Measurements from ENCODE around the gene TMBIM4.

Gene TMBIM4

DNA sequence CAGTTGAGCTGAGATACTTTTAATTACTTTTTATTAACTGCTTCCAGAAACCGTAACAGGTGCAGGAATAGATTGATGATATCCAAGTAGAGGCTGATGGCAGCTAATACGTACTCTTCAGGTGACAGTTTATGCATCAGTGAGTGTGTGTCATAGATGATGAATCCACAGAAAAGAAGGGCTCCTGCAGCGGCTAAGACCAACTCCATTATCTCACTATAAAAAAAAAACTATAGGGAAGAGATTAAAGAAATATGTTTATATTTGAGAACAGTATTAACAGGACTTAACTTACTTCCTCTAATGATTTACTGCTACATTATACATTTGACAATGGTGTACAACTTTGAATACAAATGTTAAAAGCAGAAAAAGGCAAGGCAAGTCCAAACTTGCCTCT is 31.9 kb downstream of the TMBIM4 start:
- DNase-seq = no peak

DNA sequence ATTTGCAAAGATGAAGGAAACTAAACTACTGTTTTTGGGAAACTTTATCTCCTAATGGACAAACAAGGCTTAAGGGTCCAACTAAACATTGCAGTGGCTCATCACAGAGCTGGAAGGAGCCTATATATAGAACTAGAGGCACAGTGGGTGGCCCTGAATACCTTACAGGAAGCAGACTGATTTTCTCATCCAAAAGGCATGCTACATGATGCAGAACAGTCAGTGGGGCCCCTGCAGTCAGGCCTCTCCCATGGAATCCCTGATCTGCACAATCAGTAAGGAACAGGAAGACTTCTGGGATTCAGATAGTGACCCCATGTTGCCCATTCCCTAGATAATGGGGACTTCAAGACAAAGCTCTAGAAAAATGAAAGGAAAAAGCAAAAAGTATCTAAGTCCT is 37.4 kb downstream of the TMBIM4 start:
- DNase-seq = no peak

DNA sequence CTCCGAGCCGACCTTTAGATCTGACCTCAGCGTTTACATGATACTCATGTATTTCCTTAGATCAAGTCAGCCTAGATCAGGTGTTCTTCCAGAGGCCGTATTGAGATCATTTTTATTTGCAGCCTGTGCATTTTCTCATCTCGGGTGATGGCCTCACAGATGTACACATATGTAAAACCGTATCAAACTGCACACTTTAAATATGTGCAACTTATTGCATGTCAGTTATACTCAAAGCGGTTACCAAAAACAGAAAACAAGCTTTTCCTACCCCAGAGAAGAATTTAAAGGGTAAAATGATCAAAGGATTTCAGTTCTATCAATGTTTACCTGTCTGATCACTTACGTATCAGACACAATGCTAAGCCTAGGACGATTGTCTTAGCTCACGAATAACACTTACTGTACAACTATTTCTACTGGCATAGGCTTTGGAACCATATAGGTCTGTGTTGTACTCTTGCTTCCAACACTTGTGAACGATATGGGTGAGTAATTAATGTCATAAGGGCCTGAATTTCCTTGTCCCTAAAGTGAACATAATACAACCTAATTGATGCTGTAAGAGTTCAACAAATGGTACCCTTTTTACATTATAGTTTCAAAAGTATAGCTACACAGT is 38.6 kb downstream of the TMBIM4 start:
- DNase-seq = no peak

DNA sequence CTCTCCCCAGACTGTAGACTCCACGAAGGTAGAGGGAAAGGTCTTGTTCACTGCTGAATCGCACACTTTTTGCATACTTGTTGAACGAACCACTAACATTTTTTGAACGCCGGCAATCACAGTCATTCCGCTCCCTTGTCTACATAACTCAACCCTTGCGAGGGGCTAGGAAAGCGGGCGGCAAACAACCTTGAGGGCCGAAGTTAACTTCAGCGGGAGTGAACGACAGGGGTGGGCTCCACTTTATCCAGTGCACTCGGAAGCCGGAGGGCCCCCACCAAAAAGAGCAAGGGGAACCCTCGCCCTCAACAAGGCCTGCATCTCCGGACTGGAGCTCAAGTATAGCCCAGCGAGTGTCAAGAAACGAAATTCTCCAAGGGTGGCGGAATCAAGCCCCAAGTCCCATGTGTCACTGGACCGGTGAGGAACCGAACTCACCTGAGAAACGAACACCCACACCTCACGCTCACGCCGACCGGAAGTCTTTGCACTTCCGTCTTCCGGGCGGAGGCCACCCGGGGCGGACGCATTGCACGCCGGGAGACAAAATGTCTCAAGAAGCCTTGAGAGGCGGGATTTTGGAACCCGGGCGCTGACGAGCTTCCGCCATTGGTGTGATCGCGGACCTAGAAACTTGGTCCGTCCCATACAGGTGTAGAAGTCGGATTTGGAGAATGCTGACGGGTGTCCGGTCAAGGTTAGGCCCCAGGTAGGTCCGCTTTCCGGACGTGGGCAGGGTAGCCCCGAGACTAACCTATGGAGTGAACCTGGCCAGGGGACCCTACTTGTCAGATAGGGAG is 39.3 kb downstream of the TMBIM4 start, which contains the start of gene LLPH:
Gene LLPH, minus strand, starts transcription at position 484 of the 800 bp plus-strand sequence. CDS start 1,644 bp downstream, outside the sequence.
- DNase-seq = peak; percentile 82

DNA sequence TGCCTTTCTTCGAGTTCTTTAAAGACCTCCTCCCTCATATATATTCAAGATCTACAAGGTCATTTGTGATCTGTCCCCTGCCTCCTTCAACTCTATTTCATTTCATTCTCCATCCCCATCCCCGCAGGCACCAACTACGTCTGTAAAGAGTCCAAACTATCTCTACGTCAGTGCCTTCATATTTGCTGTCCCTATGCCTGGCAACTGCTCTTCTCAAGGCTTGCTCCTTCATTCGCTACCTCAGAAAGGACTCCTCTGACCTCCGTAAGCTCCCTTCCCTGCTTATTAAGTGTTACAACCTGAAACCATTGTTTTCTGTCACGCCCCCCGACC is 39.9 kb downstream of the TMBIM4 start:
- DNase-seq = no peak

DNA sequence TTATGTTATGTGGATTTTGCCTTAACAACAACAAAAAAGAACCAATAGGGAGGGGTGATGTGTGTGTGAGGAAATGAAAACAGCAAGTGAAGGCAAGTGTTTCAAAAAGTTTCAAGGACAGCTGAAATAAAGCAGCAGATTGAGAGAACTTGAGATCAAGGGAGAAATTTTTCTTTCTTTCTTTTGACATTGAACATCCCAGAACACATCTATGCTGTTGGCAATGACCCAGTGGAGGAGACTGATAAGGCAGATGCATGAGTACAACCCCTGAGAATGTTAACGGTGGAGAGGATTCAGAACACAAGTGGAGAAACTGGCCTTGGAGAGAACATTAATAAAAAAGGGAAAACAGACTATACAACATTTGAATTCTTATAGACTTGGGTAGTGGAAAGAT is 42.1 kb downstream of the TMBIM4 start:
- DNase-seq = no peak

DNA sequence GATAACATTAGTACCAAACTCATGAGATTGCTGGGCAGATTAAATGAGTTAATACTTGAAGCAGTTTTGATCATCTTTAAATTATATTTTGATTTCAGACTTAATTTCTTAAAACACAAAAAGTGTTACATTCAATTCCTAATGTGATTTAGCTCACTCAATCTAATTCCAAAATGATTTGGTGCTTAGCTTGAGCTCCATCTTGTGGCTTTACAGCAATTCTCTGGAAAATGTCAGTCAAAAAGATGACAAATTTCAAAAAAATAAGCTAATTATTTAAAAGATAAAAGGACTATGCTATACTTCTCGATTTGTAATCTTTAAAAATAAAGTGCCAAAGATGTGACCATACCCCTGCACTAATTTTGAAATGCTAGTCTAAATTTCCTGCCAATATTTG is 49.3 kb downstream of the TMBIM4 start:
- no peak for DNase-seq

DNA sequence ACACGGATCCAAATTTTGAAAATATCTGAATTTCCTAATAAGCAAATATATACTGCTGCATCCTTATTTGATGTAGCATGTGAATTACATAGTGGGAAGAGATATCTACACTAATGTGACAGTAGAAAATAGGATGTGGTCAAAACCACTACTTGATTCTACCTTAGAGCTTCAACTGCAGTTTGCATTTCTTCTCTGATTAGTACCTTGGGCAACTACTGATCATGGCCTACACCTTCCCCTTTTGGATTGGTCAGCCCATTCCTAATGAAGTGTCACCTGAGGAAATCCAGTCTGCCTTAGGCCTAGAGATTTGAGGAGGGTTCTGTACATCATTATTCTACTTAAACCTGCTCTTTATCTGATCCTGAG is 49.9 kb downstream of the TMBIM4 start:
- DNase-seq = no peak

DNA sequence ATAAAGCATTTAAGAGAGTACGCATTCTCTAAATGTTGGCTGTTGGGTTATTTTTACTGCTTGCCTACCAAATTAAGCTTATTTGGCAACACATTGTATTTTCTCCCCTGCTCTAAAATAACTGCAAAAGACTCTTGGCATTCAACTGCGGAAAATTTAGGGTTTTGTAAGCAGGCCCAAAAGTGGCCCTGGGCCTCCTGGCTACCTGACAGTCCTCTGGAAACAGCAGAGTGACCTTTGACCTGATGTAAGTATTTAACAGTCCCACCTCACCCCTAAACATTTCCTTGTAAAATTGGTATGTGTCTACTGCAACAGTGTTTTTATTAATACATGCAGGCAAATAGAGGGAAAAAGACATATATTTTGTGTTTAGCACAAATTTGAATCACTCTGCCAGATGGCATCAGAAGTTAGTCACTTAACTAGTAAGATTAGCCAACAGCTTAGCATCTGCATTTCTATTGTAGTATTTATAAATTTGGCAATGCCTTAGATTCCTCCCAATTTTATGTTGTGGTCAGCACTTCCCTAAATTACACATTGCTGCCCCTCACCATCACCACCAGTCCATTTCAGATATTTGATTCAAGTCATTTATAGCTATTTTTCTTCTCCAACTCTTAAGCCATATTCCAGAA is 50.4 kb downstream of the TMBIM4 start:
- DNase-seq = no peak

DNA sequence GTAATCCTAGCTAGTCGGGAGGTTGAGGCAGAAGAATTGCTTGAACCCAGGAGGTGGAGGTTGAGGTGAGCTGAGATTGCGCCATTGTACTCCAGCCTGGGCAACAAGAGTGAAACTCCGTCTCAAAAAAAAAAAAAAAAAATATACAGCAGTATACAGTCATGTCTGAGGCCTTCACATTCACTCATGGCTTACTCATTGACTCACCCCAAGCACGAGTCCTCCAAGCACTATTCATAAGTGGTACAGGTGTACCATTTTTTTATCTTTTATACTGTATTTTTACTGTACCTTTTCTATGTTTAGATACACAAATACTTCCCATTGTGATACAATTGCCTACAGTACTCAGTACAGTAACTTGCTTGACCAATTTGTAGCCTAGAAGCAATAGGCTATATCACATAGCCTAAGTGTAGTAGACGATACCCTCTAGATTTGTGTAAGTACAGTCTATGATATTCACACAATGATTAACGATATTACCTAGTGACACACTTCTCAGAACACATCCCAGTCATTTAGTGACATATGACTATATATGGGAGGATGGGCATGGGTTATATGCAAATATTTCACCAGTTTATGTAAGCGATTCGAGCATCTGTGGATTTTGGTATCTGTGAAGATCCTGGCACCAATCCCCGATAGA is 51.4 kb downstream of the TMBIM4 start:
- DNase-seq = no peak

DNA sequence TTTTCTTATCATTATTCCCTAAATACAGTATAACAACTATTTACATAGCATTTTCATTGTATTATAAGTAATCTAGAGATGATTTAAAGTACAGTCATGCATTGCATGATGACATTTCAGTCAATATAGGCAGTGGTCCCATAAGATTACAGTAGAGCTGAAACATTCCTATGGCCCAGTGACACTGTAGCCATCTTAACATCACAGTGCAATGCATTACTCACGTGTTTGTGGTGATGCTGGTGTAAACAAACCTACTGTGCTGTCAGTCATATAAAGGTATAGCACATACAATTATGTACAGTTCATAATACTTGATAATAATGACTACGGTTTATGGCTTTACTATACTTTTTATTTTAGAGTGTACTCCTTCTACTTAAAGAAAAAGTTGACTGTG is 52.6 kb downstream of the TMBIM4 start:
- DNase-seq = no peak

DNA sequence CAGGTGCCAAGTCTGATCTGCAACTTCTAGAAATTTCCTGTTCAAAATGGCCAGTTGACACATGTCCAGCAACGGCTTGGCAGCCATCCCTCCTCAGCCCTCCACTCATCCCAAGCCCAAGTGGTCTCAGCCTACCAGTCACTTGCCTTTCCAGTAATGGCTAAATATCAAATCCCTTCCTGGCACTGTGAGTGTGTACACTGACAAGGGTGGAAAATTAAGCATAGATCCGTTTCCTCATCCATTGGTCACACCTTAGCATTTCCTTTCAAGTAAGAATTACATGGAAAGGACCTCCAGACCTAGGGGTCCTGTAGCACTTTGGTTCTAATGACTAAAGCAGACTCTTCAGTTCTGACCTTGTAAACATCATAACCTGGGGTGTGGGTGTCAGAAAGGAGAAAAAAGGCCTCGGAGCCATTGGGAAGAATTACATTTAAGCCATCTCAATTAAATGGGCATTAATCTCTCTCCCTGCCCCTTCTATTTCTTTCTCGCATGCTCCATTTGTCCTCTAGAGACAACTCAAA is 54.7 kb downstream of the TMBIM4 start:
- DNase-seq = no peak

DNA sequence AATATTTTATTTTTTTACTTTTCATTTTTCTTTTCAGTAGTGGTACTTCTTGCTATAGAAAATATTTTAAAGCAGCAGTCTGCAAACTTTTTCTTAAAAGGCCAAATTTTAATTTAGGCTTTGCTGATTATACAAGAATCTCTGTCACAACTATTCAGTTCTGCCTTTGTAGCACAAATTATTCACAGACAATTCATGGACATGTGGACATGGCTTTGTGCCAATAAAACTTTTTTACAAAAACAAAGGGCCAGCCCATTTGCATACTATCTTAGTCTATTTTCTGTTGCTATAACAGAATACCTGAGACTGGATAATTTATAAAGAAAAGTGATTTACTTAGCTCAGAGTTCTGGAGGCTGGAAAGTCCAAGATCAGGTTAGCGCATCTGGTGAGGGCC is 56.3 kb downstream of the TMBIM4 start:
- no peak for DNase-seq

DNA sequence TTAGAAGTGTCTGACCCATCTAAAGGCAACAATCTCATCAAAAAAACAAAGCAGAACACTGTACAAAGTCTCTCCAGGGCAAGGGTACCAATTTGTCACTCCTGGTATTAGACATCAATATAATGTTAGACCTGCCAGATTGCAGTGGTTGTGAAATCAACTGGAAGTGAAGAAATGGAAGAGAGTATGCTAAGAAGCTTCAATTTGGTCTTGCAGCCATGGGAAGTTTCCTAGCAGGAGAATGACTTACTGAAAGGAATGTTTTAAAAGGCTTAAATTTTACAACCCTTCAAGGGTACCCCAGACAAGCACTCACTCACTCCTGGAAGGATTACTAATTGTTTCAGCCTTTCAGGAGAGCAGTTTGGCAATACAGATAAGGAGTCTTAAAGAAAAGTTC is 58.2 kb downstream of the TMBIM4 start:
- no peak for DNase-seq

DNA sequence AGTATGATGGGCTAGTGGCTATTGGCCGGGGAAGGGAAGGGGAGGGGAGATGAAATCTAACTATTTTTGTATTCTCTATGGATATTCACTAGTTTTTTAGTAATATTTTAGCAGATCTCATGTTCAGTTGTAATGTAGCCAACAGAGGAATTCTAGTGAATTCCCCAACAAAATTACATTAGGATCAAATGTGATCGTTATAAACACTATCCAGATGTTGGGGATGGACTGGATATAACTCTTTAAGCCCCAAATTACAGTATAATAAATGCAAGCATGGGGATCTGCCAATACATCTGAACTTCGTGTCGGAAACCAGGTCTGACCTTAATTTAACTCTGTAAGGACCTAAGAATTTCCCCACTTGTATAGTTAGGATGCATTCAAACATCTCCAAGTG is 60.7 kb downstream of the TMBIM4 start:
- DNase-seq = no peak

DNA sequence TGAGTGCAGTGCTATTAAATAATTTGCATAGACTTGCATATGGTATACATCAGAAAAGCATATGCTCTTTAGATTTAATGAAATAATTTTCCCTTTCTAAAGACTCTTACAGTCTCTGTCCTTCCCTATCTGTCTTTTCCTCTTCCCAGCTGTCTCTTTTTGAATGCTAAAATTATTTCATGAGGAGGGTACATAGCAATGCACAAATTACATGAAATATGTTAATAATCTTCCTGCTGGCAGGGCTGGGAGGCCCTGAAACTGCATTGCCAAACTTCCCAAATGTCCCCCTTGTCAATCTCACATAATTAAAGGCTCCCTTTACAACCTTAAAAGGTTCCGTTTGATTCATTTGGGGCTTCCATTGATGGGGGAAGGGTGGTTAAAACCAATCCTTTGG is 61.4 kb downstream of the TMBIM4 start:
- no peak for DNase-seq

DNA sequence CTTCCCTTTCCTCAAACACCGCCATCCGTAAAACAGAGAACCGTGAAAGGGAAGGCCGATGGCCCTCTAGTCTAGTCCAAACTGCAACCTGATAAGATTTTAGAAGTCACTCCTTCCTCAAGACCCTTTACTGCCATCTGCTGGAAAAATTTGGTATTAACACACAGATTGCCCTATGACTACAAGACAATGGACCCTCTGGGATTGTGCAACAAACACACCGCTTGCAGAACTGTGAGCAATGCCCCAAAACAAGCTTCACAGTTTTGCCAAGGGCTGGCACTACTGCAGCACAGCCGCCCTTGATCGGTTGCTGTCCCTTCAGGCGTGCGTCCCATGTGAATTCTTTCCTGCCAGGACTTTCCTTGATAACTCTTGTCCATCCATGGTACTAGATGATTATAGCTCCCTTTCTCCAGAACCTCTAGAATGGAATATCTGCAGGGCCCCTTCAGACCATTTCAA is 62.3 kb downstream of the TMBIM4 start:
- DNase-seq = peak; percentile 15

DNA sequence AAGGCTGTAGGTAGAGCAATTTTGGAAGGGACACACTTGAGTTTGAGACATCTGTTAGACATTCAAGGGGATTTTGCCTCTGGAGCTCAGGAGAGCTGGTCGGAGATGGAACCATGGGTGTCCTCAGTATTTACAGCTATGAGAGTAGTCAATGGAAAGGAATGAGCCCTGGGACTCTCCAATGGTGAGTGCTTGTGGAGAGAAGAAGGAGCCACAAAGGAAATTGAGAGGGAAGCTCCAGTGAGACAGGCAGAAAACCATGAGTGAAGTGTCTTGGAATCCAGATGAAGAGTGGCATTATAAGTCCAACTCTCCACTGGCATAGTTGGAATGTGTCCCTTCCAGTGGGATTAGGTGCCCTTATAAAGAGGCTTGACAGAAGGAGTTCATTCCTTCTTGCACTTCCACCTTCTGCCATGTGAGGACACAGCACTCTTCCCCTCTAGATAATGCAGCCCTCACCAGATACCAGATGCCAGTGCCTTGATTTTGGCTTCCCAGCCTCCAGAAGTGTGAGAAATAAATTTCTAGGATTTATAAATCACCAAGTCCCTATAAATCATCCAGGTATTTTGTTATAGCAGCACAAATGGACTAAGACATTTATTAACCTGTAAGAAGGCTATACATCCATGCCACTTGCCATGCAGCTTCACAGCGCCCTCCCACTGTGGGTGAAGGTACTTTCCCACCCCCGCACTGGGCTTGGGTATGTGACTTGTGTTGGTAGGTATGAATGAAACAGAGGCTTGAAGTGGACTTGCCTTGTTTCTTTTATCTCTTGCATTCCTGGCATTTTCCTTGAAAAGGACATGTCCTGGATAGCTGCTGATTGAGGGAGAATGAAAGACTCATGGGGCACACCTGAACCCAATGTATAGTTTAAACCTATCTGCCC is 66.5 kb downstream of the TMBIM4 start:
- no peak for DNase-seq

DNA sequence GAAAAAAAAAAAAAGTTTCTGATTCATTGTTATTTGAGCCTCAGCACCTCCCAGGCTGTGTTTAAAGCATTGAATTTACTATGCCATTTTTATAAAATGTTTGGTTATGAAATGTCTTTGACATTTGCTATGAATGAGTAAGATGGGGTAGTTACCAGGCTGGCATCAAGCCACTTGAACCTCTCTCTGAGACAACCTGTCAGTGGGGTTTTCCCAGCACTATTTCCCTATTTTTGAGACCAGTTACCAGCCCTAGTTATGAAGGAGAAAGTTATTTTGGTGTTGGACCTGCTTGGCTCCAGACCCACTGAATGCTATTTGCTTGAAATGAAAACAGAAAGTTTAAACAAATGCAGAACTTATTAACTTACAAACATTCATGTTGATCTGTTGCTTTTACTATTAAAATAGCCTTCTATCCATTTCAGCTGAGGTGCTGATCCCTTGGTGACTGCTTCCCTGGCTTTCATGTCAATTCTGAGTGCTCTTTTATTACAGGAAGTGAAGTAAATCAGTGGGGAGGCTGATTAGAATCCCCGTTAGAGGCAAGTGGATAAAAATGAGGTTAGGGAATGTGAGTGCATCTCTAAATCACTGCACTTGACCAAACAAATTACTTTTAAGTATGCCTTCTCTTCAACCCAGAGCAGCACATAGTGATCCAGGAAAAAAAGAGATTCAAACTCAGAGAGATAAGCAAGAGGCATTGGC is 77.1 kb downstream of the TMBIM4 start:
- DNase-seq = no peak

DNA sequence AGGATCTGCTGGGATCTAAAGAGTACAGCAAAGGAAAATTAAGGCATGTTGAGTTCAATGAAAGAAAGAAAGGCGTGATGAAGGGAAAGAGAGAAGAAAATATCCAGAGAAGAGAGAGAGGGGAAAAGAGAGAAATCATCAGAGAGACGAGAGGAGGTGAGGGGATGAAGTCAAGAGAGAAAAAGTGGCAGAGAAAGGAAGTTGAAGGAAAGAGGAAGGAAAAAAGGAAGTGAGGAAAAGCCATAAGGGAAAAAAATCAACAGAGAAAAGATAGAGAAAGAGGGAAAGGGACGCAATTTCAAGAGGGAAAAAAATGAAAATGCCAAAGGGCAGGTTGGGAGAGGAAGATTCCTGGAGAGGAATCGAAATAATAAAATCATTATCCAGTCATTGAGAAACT is 79.6 kb downstream of the TMBIM4 start:
- no peak for DNase-seq

DNA sequence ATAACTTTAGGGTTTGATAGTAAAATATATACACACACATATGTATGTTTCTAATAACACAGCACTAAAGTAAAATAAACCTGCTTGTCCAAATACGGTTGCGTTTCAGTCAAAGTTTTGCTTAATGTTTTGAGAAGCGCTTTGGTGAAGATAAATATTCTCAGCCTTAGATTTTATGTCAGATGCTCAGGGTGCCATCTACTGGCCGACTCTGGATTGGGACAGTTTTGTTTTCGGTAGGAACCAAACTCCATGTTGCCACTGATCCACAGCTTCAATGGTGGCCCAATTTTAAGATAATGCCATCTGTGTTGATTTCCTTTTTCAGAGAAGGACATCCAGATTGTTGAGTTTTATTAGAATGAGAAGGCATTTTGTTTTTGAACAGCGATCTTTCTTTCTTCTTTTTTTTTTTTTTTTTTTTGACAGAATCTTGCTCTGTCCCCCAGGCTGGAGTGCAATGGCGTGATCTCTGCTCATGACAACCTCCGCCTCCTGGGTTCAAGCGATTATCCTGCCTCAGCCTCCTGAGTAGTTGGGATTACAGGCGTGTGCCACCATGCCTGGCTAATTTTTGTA is 82.3 kb downstream of the TMBIM4 start:
- DNase-seq = no peak

All from NK-92 treated with Interleukin-12 subunit alpha and Interleukin-12 subunit beta, amount 100 ng/mL, for 24 hours (cell line).